HK-2 (cell line): ENCODE results near the gene ZBED1.
A peak's percentile ranks its signal among the peaks of the same experiment; 100 is the strongest.
"Not testable (repeated sequence)": the region's sequence is repeated elsewhere in the genome, so short reads cannot be mapped to it uniquely, and the experiment has no call there.

Experiments used
- DNase-seq: peaks from one replicate; pipeline ENCODE4 v3.0.0-alpha.2; 2018; ENCODE audit not compliant: unreplicated experiment

The ZBED1 gene

GRCh38 chrX:2500803-2501558, at the start of gene ZBED1, which contains the start of gene DHRSX:
TSS of gene ZBED1 (minus strand) at chrX:2500976. CDS start at chrX:2490719, 10,257 bp downstream.
TSS of gene DHRSX (minus strand) at chrX:2500976. CDS start at chrX:2500925, 51 bp downstream.
- DNase-seq, result peak; percentile 36

- DNase-seq, result no peak
These were observed 49.1 kb upstream of the ZBED1 start for GRCh38 chrX:2549876-2550275.

GRCh38 chrX:2548711-2549423, 48.1 kb upstream of the ZBED1 start:
- no peak for DNase-seq

GRCh38 chrX:2547736-2548135, 47.0 kb upstream of the ZBED1 start:
- DNase-seq, result no peak

- DNase-seq, result no peak
These were observed 45.7 kb upstream of the ZBED1 start for GRCh38 chrX:2546496-2546895.

- no peak for DNase-seq
These were observed 44.4 kb upstream of the ZBED1 start for GRCh38 chrX:2545144-2545543.

- DNase-seq, result no peak
These were observed 42.2 kb upstream of the ZBED1 start for GRCh38 chrX:2542826-2543521.

GRCh38 chrX:2541603-2542002, 40.8 kb upstream of the ZBED1 start:
- DNase-seq, result no peak

- DNase-seq, result peak; percentile 34
These were observed 39.7 kb upstream of the ZBED1 start for GRCh38 chrX:2540426-2540947.

- DNase-seq, result no peak
These were observed 38.8 kb upstream of the ZBED1 start for GRCh38 chrX:2539586-2539985.

GRCh38 chrX:2538031-2538757, 37.4 kb upstream of the ZBED1 start:
- no peak for DNase-seq

GRCh38 chrX:2536974-2537373, 36.2 kb upstream of the ZBED1 start:
- DNase-seq, result no peak

GRCh38 chrX:2536141-2536540, 35.4 kb upstream of the ZBED1 start:
- no peak for DNase-seq

GRCh38 chrX:2534261-2535021, 33.7 kb upstream of the ZBED1 start:
- not testable (repeated sequence) for DNase-seq

- DNase-seq, result no peak
These were observed 32.6 kb upstream of the ZBED1 start for GRCh38 chrX:2533424-2533823.

GRCh38 chrX:2526390-2526789, 25.6 kb upstream of the ZBED1 start:
- DNase-seq, result no peak

GRCh38 chrX:2523911-2524310, 23.1 kb upstream of the ZBED1 start:
- DNase-seq, result no peak

GRCh38 chrX:2521927-2522386, 21.2 kb upstream of the ZBED1 start:
- no peak for DNase-seq

GRCh38 chrX:2521092-2521926, 20.5 kb upstream of the ZBED1 start:
- no peak for DNase-seq

- DNase-seq, result no peak
These were observed 19.8 kb upstream of the ZBED1 start for GRCh38 chrX:2520539-2520938.
